Transverse colon (tissue), 4 donors: ENCODE data around the gene ESR1. TPM values are rescaled to one million over a fixed set of nuclear protein-coding genes. Genes with fewer than 3 reads are reported as not detected.

ENCODE experiments used
- DNase-seq: peaks from one replicate; pipeline ENCODE4 v3.0.0-alpha.2; 2019
- H3K27ac ChIP-seq, 4 donors: fragments of 200-600 bp; sonication (generic); 2 replicates each; pipeline ENCODE4 v1.5.1; 2016 to 2018; ENCODE audit warnings: inconsistent platforms in 4 of 4
- H3K27me3 ChIP-seq: fragments of 200-600 bp; sonication (generic); 2 replicates; pipeline ENCODE4 v1.5.1; 2017; ENCODE audit warnings: inconsistent platforms
- H3K36me3 ChIP-seq, 4 donors: fragments of 200-600 bp; sonication (generic); 2 replicates each; pipeline ENCODE4 v1.5.1; 2017 to 2019; ENCODE audit warnings: inconsistent platforms in 4 of 4
- H3K4me1 ChIP-seq, 4 donors: fragments of 200-600 bp; sonication (generic); 2 replicates each; pipeline ENCODE4 v1.5.1; 2017 to 2020; ENCODE audit warnings: inconsistent platforms in 4 of 4
- H3K4me3 ChIP-seq, 4 donors: fragments of 200-600 bp; sonication (generic); 1 replicate in 1 of 4; 2 replicates in 3 of 4; pipeline versions ENCODE4 v1.5.1 to v1.6.1; 2017 to 2019; ENCODE audit warnings: inconsistent platforms in 4 of 4
- H3K9me3 ChIP-seq, 2 donors: fragments of 200-600 bp; sonication (generic); 2 replicates each; pipeline ENCODE4 v1.5.1; 2017 to 2019; ENCODE audit warnings: inconsistent platforms in 2 of 2
- CTCF ChIP-seq, 5 experiments: fragments of 200-600 bp in 3 of 5; fragments of 450-650 bp in 2 of 5; sonication (generic) in 3 of 5; IDR thresholded peaks; 1 replicate in 2 of 5; 2 replicates in 3 of 5; pipeline ENCODE4 v1.5.1; 2016 to 2017; ENCODE audit warnings: antibody characterized with exemption in 5 of 5, inconsistent platforms in 3 of 5, mild to moderate bottlenecking in 2 of 5, moderate library complexity in 1 of 5
- EP300 ChIP-seq: sonication (generic); formaldehyde crosslinking; IDR thresholded peaks from one replicate; pipeline ENCODE4 v1.6.1; 2017; ENCODE audit warnings: antibody characterized with exemption, low read depth
- POLR2A ChIP-seq: fragments of 450-650 bp; IDR thresholded peaks from one replicate; pipeline ENCODE4 v1.6.1; 2016; ENCODE audit warnings: antibody characterized with exemption, mild to moderate bottlenecking, moderate library complexity
- POLR2AphosphoS5 ChIP-seq, 3 donors: sonication (generic); formaldehyde crosslinking; IDR thresholded peaks; one replicate each; pipeline ENCODE4 v1.6.1; 2016; ENCODE audit warnings: antibody characterized with exemption in 3 of 3
- WGBS, 2 donors: methylation state at CpG; one replicate each; pipeline ENCODE4 v1.1.5; 2018; ENCODE audit warnings: low coverage in 1 of 2; 5-methylcytosine and 5-hydroxymethylcytosine counted together
- in situ Hi-C, 4 donors: fragments of 200-750 bp; cut with MboI; loops; one replicate each; pipeline versions ENCODE4 v1.15.0 to v1.15.1; 2017; ENCODE audit warnings: low sequenced_read_pairs in 3 of 4, low pct_ligation_motif_present in 1 of 4, low pct_unique_long_range_greater_than_20kb in 1 of 4
- intact Hi-C: fragments of 100-400 bp; cut with DNase I; formaldehyde crosslinking; loops from one replicate; pipeline ENCODE4 v1.15.1; 2023; ENCODE audit warnings: low total_unique reads
- total RNA-seq, 4 donors: library from RNA; depleted of rRNA; stranded (reverse); fragments of >200 nt; gene quantifications; one replicate each; pipeline ENCODE4 v1.1.0, GENCODE V29; 2016

Gene ESR1
- total RNA-seq, 4 donors from 2014 or later, result 0.37 to 0.48 (median 0.41) TPM; not detected in 1

GRCh38 chr6:152167641-152168603 lies 360.4 kb downstream of the ESR1 start:
- H3K4me3 ChIP-seq, result no peak overlapping the region
- in situ Hi-C loops, result no loop called here
- no peak for DNase-seq
- WGBS, 2 donors, result 77 to 81% methylated on average over 6 to 13 of the region's 13 CpGs
- intact Hi-C loops, result no loop called here
- H3K4me1 ChIP-seq, result peaks cover 0 to 5% (median 0%) of the 10 kb centered on the region in 4 donors
- no peak for TF ChIP-seq EP300
- no peak for TF ChIP-seq POLR2AphosphoS5 (IDR thresholded peaks at IDR 0.05)
- no peaks in the 10 kb centered on the region for H3K36me3 ChIP-seq
- no peaks in the 10 kb centered on the region for H3K9me3 ChIP-seq
- H3K27ac ChIP-seq, result no peak overlapping the region
- H3K27me3 ChIP-seq, result no peaks in the 10 kb centered on the region

GRCh38 chr6:152170313-152170701 lies 362.8 kb downstream of the ESR1 start:
- Histone ChIP-seq H3K4me1 (peaks cover 0 to 5% (median 0%) of the 10 kb centered on the region in 4 donors), H3K9me3 (no peaks in the 10 kb centered on the region), H3K4me3 (no peak overlapping the region), H3K27me3 (no peaks in the 10 kb centered on the region), H3K36me3 (no peaks in the 10 kb centered on the region), H3K27ac (no peak overlapping the region)
- intact Hi-C loops (no loop called here), in situ Hi-C loops (no loop called here)
- DNase-seq, result no peak
- 60 to 78% methylated on average over 1 to 4 of the region's 4 CpGs for WGBS, 2 donors
- TF ChIP-seq POLR2AphosphoS5 (IDR thresholded peaks at IDR 0.05) (no peak), POLR2A (no peak), CTCF (IDR thresholded peaks at IDR 0.05) (no peak), EP300 (no peak)

GRCh38 chr6:152170702-152171667 lies 363.5 kb downstream of the ESR1 start:
- Histone ChIP-seq H3K36me3 (peaks cover 0 to under 1% (median 0%) of the 10 kb centered on the region in 4 donors), H3K27ac (peak overlapping the region in 1 of 4 donors; percentile 25), H3K4me3 (no peak overlapping the region), H3K27me3 (no peaks in the 10 kb centered on the region), H3K9me3 (no peaks in the 10 kb centered on the region), H3K4me1 (peaks cover 0 to 5% (median 0%) of the 10 kb centered on the region in 4 donors)
- in situ Hi-C loops, result no loop called here
- 69 to 75% methylated on average over 12 to 13 of the region's 13 CpGs for WGBS, 2 donors
- DNase-seq, result no peak
- TF ChIP-seq POLR2A (no peak), CTCF (IDR thresholded peaks at IDR 0.05) (no peak), POLR2AphosphoS5 (IDR thresholded peaks at IDR 0.05) (no peak), EP300 (no peak)
- intact Hi-C loops, result no loop called here

GRCh38 chr6:152173321-152173720 lies 365.8 kb downstream of the ESR1 start:
- peaks cover 0 to 4% (median 0%) of the 10 kb centered on the region in 4 donors for H3K36me3 ChIP-seq
- H3K4me1 ChIP-seq, result peaks cover 0 to 5% (median 0%) of the 10 kb centered on the region in 4 donors
- intact Hi-C loops (no loop called here), in situ Hi-C loops (no loop called here)
- no peak overlapping the region for H3K27ac ChIP-seq
- H3K4me3 ChIP-seq, result no peak overlapping the region
- TF ChIP-seq EP300 (no peak), CTCF (IDR thresholded peaks at IDR 0.05) (no peak), POLR2AphosphoS5 (IDR thresholded peaks at IDR 0.05) (no peak), POLR2A (no peak)
- no peaks in the 10 kb centered on the region for H3K9me3 ChIP-seq
- no peaks in the 10 kb centered on the region for H3K27me3 ChIP-seq
- no peak for DNase-seq
- WGBS, 2 donors, result 80 to 85% methylated on average over 4 of the region's 4 CpGs
